Lung (tissue), 12 donors: ENCODE measurements around the gene NFKBIE. TPM values are rescaled to one million over a fixed set of nuclear protein-coding genes. Genes with fewer than 3 reads are reported as not detected.

Experiments used
- ATAC-seq: fragments of 200-7000 bp; cut with Tn5 transposase; one replicate; pipeline ENCODE4 v1.9.1; 2020; ENCODE audit warnings: moderate number of reproducible peaks; ENCODE audit not compliant: insufficient read depth, low FRiP score
- DNase-seq, 3 donors: peaks; one replicate each; pipeline ENCODE4 v3.0.0-alpha.2; 2013 to 2017
- H3K27ac ChIP-seq, 2 donors: one replicate each; pipeline ENCODE4 v1.5.1; 2013; ENCODE audit warnings: mild to moderate bottlenecking in 2 of 2, moderate library complexity in 2 of 2, control low read depth in 1 of 2, inconsistent platforms in 1 of 2, low read depth in 1 of 2, low read length in 1 of 2
- H3K27me3 ChIP-seq, 3 donors: one replicate each; pipeline ENCODE4 v1.5.1; 2013; ENCODE audit warnings: low read length in 2 of 3; ENCODE audit not compliant: control insufficient read depth in 3 of 3, insufficient read depth in 3 of 3
- H3K36me3 ChIP-seq, 4 donors: one replicate each; pipeline ENCODE4 v1.5.1; 2013; ENCODE audit warnings: low read length in 4 of 4, mild to moderate bottlenecking in 1 of 4, moderate library complexity in 1 of 4; ENCODE audit not compliant: control insufficient read depth in 4 of 4, insufficient read depth in 4 of 4
- H3K4me1 ChIP-seq, 5 donors: one replicate each; pipeline ENCODE4 v1.5.1; 2013; ENCODE audit warnings: low read length in 5 of 5, mild to moderate bottlenecking in 2 of 5, moderate library complexity in 1 of 5; ENCODE audit not compliant: control insufficient read depth in 5 of 5, insufficient read depth in 5 of 5
- H3K4me3 ChIP-seq: one replicate; pipeline ENCODE4 v1.5.1; 2013; ENCODE audit warnings: mild to moderate bottlenecking, control low read depth, moderate library complexity
- H3K9ac ChIP-seq, 2 donors: one replicate each; pipeline ENCODE4 v1.5.1; 2013; ENCODE audit warnings: low read length in 2 of 2, control low read depth in 1 of 2; ENCODE audit not compliant: insufficient read depth in 1 of 2
- H3K9me3 ChIP-seq, 4 donors: one replicate each; pipeline ENCODE4 v1.5.1; 2013; ENCODE audit warnings: low read length in 3 of 4, mild to moderate bottlenecking in 1 of 4, moderate library complexity in 1 of 4; ENCODE audit not compliant: control insufficient read depth in 4 of 4, insufficient read depth in 3 of 4
- WGBS, 2 donors: extraction: QIAGEN DNeasy Blood & Tissue Kit; methylation state at CpG; one replicate each; pipeline ENCODE4 v1.1.7; 2013; 5-methylcytosine and 5-hydroxymethylcytosine counted together
- polyA plus RNA-seq, 2 donors: library from polyadenylated mRNA; stranded (reverse); fragments of 200-250 nt; gene quantifications; one replicate each; pipeline ENCODE4 v1.2.1, GENCODE V29; 2013
- total RNA-seq, 2 donors: library from RNA; depleted of rRNA in 1 of 2; stranded (reverse); fragments of >200 nt in 1 of 2; gene quantifications; one replicate each; pipeline ENCODE4 v1.2.1, GENCODE V29; 2014 to 2021
- TF ChIP-seq, protein P1 (sequence below): IDR thresholded peaks from 2 replicates; pipeline ENCODE4 v1.5.1; 2012; ENCODE audit warnings: mild to moderate bottlenecking; ENCODE audit errors: control extremely low read depth, extremely low read depth
- donor health status: control.
- donor health status: control.
- donor health status: Bipolar disorder and iron deficiency.
- donor health status: healthy.
- donor health status: DM: yes; HTN: yes; CAD: no.

The NFKBIE gene
- total and polyA plus RNA-seq, 4 donors, result 13.1 to 40.6 (median 20.4) TPM

- Histone ChIP-seq H3K9me3 (peaks cover 0 to 2% (median 0%) of the 10 kb centered on the region in 4 donors), H3K9ac (no peak overlapping the region), H3K4me1 (peaks cover 0 to 10% (median 0%) of the 10 kb centered on the region in 5 donors), H3K27ac (no peak overlapping the region), H3K27me3 (peaks cover 0 to 10% (median 0%) of the 10 kb centered on the region in 3 donors), H3K36me3 (peaks cover 0 to 63% (median 41%) of the 10 kb centered on the region in 4 donors), H3K4me3 (no peak overlapping the region)
- no peak for DNase-seq
- ATAC-seq, result no peak
- TF ChIP-seq, protein P1, sequence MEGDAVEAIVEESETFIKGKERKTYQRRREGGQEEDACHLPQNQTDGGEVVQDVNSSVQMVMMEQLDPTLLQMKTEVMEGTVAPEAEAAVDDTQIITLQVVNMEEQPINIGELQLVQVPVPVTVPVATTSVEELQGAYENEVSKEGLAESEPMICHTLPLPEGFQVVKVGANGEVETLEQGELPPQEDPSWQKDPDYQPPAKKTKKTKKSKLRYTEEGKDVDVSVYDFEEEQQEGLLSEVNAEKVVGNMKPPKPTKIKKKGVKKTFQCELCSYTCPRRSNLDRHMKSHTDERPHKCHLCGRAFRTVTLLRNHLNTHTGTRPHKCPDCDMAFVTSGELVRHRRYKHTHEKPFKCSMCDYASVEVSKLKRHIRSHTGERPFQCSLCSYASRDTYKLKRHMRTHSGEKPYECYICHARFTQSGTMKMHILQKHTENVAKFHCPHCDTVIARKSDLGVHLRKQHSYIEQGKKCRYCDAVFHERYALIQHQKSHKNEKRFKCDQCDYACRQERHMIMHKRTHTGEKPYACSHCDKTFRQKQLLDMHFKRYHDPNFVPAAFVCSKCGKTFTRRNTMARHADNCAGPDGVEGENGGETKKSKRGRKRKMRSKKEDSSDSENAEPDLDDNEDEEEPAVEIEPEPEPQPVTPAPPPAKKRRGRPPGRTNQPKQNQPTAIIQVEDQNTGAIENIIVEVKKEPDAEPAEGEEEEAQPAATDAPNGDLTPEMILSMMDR, result no peak
- WGBS, 2 donors, result 89 to 93% methylated on average over 14 of the region's 14 CpGs
Measured at GRCh38 chr6:44301782-44302564, 36.6 kb upstream of the NFKBIE start.

GRCh38 chr6:44301106-44301505 is 35.8 kb upstream of the NFKBIE start:
- TF ChIP-seq, protein P1, result no peak
- H3K4me1 ChIP-seq, result peaks cover 0 to 12% (median 0%) of the 10 kb centered on the region in 5 donors
- H3K27me3 ChIP-seq, result peaks cover 0 to 19% (median 9%) of the 10 kb centered on the region in 3 donors
- peaks cover 0 to 56% (median 39%) of the 10 kb centered on the region in 4 donors for H3K36me3 ChIP-seq
- no peak overlapping the region for H3K4me3 ChIP-seq
- no peak for ATAC-seq
- H3K9ac ChIP-seq, result no peak overlapping the region
- no peak for DNase-seq
- no peak overlapping the region for H3K27ac ChIP-seq
- 93 to 95% methylated on average over 8 of the region's 8 CpGs for WGBS, 2 donors
- peaks cover 0 to 2% (median 0%) of the 10 kb centered on the region in 4 donors for H3K9me3 ChIP-seq

GRCh38 chr6:44300292-44300823 is 35.0 kb upstream of the NFKBIE start:
- no peak overlapping the region for H3K27ac ChIP-seq
- 85 to 92% methylated on average over 7 of the region's 7 CpGs for WGBS, 2 donors
- TF ChIP-seq, protein P1, result no peak
- H3K27me3 ChIP-seq, result peaks cover 0 to 26% (median 16%) of the 10 kb centered on the region in 3 donors
- DNase-seq, result no peak
- peaks cover 0 to 49% (median 34%) of the 10 kb centered on the region in 4 donors for H3K36me3 ChIP-seq
- no peak overlapping the region for H3K9ac ChIP-seq
- no peak for ATAC-seq
- peaks cover 0 to 2% (median 0%) of the 10 kb centered on the region in 4 donors for H3K9me3 ChIP-seq
- H3K4me3 ChIP-seq, result no peak overlapping the region
- H3K4me1 ChIP-seq, result peaks cover 0 to 12% (median 0%) of the 10 kb centered on the region in 5 donors
